Omental fat pad (tissue), 4 donors: ENCODE results near the gene RGS11. TPM values are rescaled to one million over a fixed set of nuclear protein-coding genes. Genes with fewer than 3 reads are reported as not detected.

Source experiments
- ATAC-seq: fragments of 150-250 bp; one replicate; pipeline ENCODE4 v1.9.1; 2016; ENCODE audit warnings: mild to moderate bottlenecking, moderate library complexity; ENCODE audit not compliant: low FRiP score
- DNase-seq: peaks from one replicate; pipeline ENCODE4 v3.0.0-alpha.2; 2019; ENCODE audit warnings: low spot score
- total RNA-seq, 4 donors: library from RNA; depleted of rRNA; stranded (reverse); fragments of >200 nt; gene quantifications; one replicate each; pipeline ENCODE4 v1.1.0, GENCODE V29; 2016
- TF ChIP-seq, protein P1 (sequence below), 3 donors: fragments of 450-650 bp; IDR thresholded peaks; one replicate each; pipeline ENCODE4 v1.5.1; 2016 to 2017; ENCODE audit warnings: antibody characterized with exemption in 3 of 3, mild to moderate bottlenecking in 3 of 3, moderate library complexity in 2 of 3

Gene RGS11
- total RNA-seq, 4 donors from 2014 or later = 5.0 to 23.5 (median 13.8) TPM

DNA sequence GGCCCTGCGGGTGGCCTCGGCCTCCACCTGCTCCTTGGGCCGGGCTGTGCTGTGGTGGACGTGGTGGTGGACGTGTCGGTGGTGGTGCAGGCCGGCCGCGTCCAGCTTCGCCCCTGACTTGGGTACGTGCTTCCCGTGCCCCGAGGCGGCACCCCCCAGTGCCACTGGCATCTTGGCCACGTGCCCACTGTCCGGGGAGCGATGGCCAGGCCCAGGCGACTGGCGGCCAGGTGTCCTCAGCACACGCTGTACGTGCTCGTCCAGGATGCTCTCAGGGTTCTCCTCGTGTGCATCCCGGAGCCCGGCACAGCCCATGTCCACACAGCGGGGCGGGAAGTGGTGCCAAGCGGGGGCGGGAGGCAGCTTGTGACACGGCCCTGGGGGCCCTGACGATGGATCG is 22.1 kb upstream of the RGS11 start:
- ATAC-seq (peak; percentile 17), DNase-seq (no peak)
- TF ChIP-seq, protein P1, sequence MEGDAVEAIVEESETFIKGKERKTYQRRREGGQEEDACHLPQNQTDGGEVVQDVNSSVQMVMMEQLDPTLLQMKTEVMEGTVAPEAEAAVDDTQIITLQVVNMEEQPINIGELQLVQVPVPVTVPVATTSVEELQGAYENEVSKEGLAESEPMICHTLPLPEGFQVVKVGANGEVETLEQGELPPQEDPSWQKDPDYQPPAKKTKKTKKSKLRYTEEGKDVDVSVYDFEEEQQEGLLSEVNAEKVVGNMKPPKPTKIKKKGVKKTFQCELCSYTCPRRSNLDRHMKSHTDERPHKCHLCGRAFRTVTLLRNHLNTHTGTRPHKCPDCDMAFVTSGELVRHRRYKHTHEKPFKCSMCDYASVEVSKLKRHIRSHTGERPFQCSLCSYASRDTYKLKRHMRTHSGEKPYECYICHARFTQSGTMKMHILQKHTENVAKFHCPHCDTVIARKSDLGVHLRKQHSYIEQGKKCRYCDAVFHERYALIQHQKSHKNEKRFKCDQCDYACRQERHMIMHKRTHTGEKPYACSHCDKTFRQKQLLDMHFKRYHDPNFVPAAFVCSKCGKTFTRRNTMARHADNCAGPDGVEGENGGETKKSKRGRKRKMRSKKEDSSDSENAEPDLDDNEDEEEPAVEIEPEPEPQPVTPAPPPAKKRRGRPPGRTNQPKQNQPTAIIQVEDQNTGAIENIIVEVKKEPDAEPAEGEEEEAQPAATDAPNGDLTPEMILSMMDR (IDR thresholded peaks at IDR 0.05) = no peak

DNA sequence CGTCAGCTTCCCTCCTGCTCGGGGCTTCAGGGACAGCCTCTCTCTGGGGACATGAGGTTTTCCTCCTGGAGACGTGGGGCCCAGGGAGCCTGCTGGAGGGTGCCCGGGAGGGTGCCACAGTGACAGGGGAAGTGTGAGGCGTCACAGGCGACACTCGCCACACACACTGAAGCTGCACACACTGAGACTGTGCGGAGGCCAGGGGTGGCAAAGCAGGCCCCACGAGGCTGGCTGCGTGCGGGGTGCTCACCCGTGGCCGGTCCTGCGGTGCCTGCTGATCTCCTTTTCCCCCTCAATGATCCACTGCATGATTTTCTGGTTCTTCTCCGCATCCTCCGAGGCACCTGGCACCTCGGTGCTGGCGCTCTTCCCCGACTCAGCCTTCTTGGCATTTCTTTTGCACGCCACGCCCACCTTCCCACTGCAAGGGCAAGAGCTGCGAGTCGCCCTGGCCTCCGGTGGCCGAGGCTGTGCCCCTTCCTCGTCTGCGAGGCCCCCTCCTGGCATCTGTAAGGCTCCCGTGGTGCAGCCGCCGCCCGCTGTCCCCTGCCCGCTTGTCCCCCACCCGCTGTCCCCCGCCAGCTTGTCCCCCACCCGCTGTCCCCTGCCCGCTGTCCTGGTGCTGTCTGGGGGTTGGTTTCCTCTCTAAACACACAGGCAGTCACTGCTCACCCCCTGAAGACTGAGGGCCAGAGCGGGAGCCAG is 21.2 kb upstream of the RGS11 start:
- TF ChIP-seq, protein P1 (IDR thresholded peaks at IDR 0.05) = no peak
- no peak for DNase-seq
- no peak for ATAC-seq

DNA sequence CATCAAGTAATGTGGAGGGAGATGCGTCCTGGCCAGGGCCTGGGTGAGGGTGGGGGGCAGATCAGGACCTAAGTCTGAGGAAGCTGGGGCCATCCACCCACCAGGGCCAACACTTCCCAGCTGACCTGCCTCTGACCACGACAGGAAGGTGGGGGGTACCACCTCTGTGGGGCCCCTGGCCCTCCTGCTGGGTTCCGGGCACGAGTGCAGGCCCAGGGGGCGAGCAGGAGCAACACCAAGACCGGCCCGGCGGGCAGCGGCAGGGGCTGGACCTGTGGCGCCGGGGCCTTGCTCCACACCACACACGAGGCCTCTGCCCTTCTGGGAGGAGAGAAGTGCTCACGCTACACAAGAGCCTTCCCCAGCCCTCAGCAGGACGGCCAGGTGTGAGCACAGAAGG is 20.5 kb upstream of the RGS11 start:
- ATAC-seq = no peak
- no peak for DNase-seq
- TF ChIP-seq, protein P1 (IDR thresholded peaks at IDR 0.05) = no peak

DNA sequence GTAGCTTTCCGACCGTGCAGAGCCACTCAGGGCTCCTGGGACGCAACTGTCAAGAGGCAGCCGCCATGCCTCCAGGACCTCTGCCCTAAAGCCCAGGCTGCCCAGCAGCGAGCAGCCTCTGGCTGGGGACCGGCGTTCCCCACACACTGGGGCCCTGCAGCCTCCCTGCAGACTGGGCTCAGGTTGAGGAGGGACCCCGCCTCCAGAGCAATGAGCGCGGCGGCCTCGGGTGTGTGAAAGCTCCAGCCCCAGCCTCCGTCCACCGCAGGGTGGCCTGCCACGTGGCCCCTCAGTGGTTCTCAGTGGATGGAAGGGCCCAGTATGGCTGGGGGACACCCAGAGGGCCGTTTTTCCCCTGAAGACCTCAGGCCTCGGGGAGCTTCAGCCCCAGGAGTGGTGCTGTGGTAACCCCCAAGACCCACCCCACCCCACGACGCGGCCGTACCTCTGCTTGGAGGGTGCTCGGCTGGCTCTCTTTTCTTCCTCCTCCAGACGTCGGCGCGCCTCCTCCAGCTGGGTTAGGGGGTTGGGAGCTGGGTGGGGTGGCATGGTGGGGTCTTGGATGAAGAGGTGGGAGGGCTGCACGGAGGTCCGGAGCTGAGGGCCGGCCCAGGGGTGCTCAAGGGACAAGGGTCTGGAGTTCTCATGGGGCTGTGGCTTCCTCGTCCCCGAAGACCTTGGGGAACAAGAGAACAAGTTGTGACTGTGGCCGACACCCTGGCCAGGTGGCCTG is 17.5 kb upstream of the RGS11 start:
- TF ChIP-seq, protein P1 (IDR thresholded peaks at IDR 0.05) = no peak
- DNase-seq (no peak), ATAC-seq (no peak)

DNA sequence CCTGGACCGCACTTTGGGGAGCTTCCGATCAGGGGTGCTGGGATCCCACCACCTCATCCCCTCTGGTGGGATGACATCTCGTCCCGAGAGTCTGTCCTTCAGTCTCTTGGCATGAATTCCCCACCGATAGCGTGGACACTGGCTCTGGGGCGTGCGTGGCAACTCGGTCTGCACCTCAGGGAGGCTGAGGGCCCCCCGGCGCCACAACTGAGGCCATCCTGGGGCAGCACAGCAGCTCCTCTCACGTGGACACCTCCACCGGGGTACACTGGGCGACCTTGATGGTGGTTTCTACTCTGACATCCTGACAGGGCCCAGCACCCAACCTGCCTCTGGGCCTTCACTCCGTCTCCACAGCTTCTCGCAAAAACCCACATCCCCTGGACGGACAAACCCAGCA is 15.8 kb upstream of the RGS11 start:
- ATAC-seq (no peak), DNase-seq (no peak)
- TF ChIP-seq, protein P1 (IDR thresholded peaks at IDR 0.05) = no peak

DNA sequence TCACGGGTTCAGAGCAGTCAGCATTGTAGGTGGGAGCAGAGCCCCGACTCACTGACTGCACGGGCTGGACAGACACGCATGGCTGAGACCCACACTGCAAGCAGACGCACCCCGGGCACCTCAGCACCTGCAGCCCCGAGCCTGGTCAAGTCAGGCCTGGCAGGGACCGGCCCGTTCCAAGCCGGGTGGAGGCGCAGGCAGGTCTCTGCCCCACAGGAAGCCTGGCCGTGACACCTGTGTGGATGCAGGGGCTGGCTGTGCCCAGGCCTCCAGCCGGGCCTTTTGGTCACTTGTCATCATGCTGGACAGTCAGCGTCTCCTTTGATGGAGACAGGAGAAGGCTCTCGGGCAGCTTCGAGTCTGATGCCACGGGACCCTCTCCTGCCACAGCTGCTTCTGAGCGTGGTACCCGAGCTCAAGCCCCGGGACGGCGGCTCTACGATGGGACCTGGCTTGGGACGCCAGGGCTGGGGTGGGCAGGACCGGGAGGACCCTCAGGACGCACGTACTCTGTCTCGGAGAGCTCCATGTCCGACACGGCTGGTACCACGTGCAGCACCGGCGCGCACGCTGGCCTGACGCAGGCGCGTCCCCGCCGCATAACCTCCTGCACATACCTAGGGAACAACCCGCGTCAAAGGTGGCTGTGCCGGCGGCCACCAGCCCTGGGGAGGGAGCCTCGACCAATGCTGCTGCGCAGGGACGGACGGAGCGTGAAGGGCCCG is 15.1 kb upstream of the RGS11 start:
- TF ChIP-seq, protein P1 (IDR thresholded peaks at IDR 0.05) = no peak
- ATAC-seq = no peak
- DNase-seq = no peak
